Liver (tissue), 9 donors: Measurements from ENCODE around the gene NUP205. TPM values are rescaled to one million over a fixed set of nuclear protein-coding genes. Genes with fewer than 3 reads are reported as not detected.

ENCODE experiments used
- DNase-seq: peaks from one replicate; pipeline ENCODE4 v3.0.0-alpha.2; 2017; ENCODE audit warnings: low spot score
- H3K27ac ChIP-seq, 2 donors: one replicate each; pipeline ENCODE4 v1.7.0; 2013; ENCODE audit warnings: inconsistent platforms in 2 of 2, low read length in 2 of 2, control low read depth in 1 of 2, low read depth in 1 of 2, mild to moderate bottlenecking in 1 of 2
- H3K27me3 ChIP-seq, 4 donors: one replicate each; pipeline versions ENCODE4 v1.6.1 to v1.7.0; 2013; ENCODE audit warnings: low read length in 3 of 4, inconsistent platforms in 1 of 4, mild to moderate bottlenecking in 1 of 4, moderate library complexity in 1 of 4; ENCODE audit not compliant: control insufficient read depth in 4 of 4, insufficient read depth in 4 of 4
- H3K36me3 ChIP-seq, 4 donors: one replicate each; pipeline versions ENCODE4 v1.6.1 to v1.7.0; 2013; ENCODE audit warnings: low read length in 3 of 4, mild to moderate bottlenecking in 3 of 4, low read depth in 1 of 4, moderate library complexity in 1 of 4; ENCODE audit not compliant: control insufficient read depth in 4 of 4, insufficient read depth in 3 of 4
- H3K4me1 ChIP-seq, 4 donors: one replicate each; pipeline versions ENCODE4 v1.6.1 to v1.7.0; 2013; ENCODE audit warnings: low read length in 3 of 4, mild to moderate bottlenecking in 3 of 4, moderate library complexity in 1 of 4; ENCODE audit not compliant: control insufficient read depth in 4 of 4, insufficient read depth in 4 of 4
- H3K4me3 ChIP-seq, 3 donors: one replicate each; pipeline versions ENCODE4 v1.6.1 to v1.7.0; 2013; ENCODE audit warnings: low read length in 3 of 3, control low read depth in 1 of 3, low read depth in 1 of 3, mild to moderate bottlenecking in 1 of 3
- H3K9ac ChIP-seq, 2 donors: one replicate each; pipeline ENCODE4 v1.7.0; 2013; ENCODE audit warnings: low read length in 2 of 2, mild to moderate bottlenecking in 2 of 2, moderate library complexity in 2 of 2, control low read depth in 1 of 2, low read depth in 1 of 2
- H3K9me3 ChIP-seq, 4 donors: one replicate each; pipeline versions ENCODE4 v1.6.1 to v1.7.0; 2013; ENCODE audit warnings: low read length in 3 of 4; ENCODE audit not compliant: control insufficient read depth in 4 of 4
- ATF3 ChIP-seq: IDR thresholded peaks from 2 replicates; pipeline ENCODE4 v1.6.1; 2016; ENCODE audit warnings: antibody characterized with exemption
- CTCF ChIP-seq: fragments of 150-350 bp; IDR thresholded peaks from 2 replicates; pipeline ENCODE4 v1.5.1; 2017; ENCODE audit warnings: improper control_type of control experiment, low read depth, low read length; ENCODE audit not compliant: missing input control
- EGR1 ChIP-seq, 2 donors: IDR thresholded peaks; 2 replicates each; pipeline ENCODE4 v1.6.1; 2016 to 2018; ENCODE audit warnings: antibody characterized with exemption in 2 of 2, low read depth in 2 of 2
- FOXA2 ChIP-seq: IDR thresholded peaks from 2 replicates; pipeline ENCODE4 v1.6.1; 2016; ENCODE audit warnings: antibody characterized with exemption
- HNF4A ChIP-seq, 2 donors: conservative IDR thresholded peaks; 2 replicates each; pipeline ENCODE4 v1.6.1; 2016; ENCODE audit warnings: antibody characterized with exemption in 2 of 2, mild to moderate bottlenecking in 2 of 2
- NR2F2 ChIP-seq: IDR thresholded peaks from 2 replicates; pipeline ENCODE4 v1.6.1; 2016; ENCODE audit warnings: antibody characterized with exemption
- RAD21 ChIP-seq, 2 donors: IDR thresholded peaks; 2 replicates each; pipeline ENCODE4 v1.6.1; 2016; ENCODE audit warnings: antibody characterized with exemption in 2 of 2, mild to moderate bottlenecking in 2 of 2
- REST ChIP-seq: IDR thresholded peaks from 2 replicates; pipeline ENCODE4 v1.6.1; 2016; ENCODE audit warnings: antibody characterized with exemption, mild to moderate bottlenecking
- RXRA ChIP-seq, 2 donors: IDR thresholded peaks; 2 replicates each; pipeline ENCODE4 v1.6.1; 2017 to 2018; ENCODE audit warnings: antibody characterized with exemption in 2 of 2, mild to moderate bottlenecking in 1 of 2
- SP1 ChIP-seq: IDR thresholded peaks from 2 replicates; pipeline ENCODE4 v1.6.1; 2018; ENCODE audit warnings: antibody characterized with exemption, mild to moderate bottlenecking
- ZBTB33 ChIP-seq: IDR thresholded peaks from 2 replicates; pipeline ENCODE4 v1.6.1; 2016; ENCODE audit warnings: antibody characterized with exemption
- WGBS: extraction: QIAGEN DNeasy Blood & Tissue Kit; methylation state at CpG from one replicate; pipeline ENCODE4 v1.1.7; 2013; 5-methylcytosine and 5-hydroxymethylcytosine counted together
- polyA plus RNA-seq, 2 donors: library from polyadenylated mRNA; stranded (reverse) in 1 of 2; unstranded in 1 of 2; fragments of 200-250 nt in 1 of 2; fragments of >200 nt in 1 of 2; fragmentation: Nextera tagmentation in 1 of 2; extraction: Ambion mirVana in 1 of 2; gene quantifications; one replicate each; pipeline versions ENCODE4 v1.2.1 to v1.2.3, GENCODE V29; 2013 to 2015
- total RNA-seq, 2 donors: library from RNA; depleted of rRNA; stranded (reverse); fragments of >200 nt; gene quantifications; one replicate each; pipeline ENCODE4 v1.2.3, GENCODE V29; 2014
- donor health status: healthy.
- donor health status: healthy.
- donor health status: healthy.
- donor health status: healthy.
- donor health status: healthy.

The NUP205 gene
- total and polyA plus RNA-seq, 4 donors = 6.3 to 27.8 (median 12.0) TPM

GRCh38 chr7:135522509-135522908 is 35.2 kb upstream of the NUP205 start (continued):
- TF ChIP-seq ATF3 = no peak

GRCh38 chr7:135523146-135523545 is 34.6 kb upstream of the NUP205 start:
- Histone ChIP-seq H3K9ac (no peak overlapping the region), H3K27me3 (no peaks in the 10 kb centered on the region), H3K9me3 (no peaks in the 10 kb centered on the region), H3K4me1 (no peaks in the 10 kb centered on the region), H3K36me3 (no peaks in the 10 kb centered on the region), H3K4me3 (no peak overlapping the region), H3K27ac (no peak overlapping the region)
- DNase-seq = no peak
- WGBS = 94% methylated on average over 1 of the region's 1 CpG
- TF ChIP-seq CTCF (no peak), REST (no peak), SP1 (no peak), HNF4A (conservative IDR thresholded peaks at IDR 0.05) (no peak)

GRCh38 chr7:135525426-135525825 is 32.3 kb upstream of the NUP205 start:
- DNase-seq = no peak
- 95% methylated on average over 4 of the region's 4 CpGs for whole genome bisulfite sequencing
- Histone ChIP-seq H3K27me3 (no peaks in the 10 kb centered on the region), H3K9ac (no peak overlapping the region), H3K9me3 (no peaks in the 10 kb centered on the region), H3K4me1 (no peaks in the 10 kb centered on the region), H3K36me3 (no peaks in the 10 kb centered on the region), H3K27ac (no peak overlapping the region), H3K4me3 (no peak overlapping the region)
- TF ChIP-seq RXRA (IDR thresholded peaks at IDR 0.05) (no peak), FOXA2 (no peak), EGR1 (IDR thresholded peaks at IDR 0.05; ENCODE audit: low read depth in 2 of 2) (no peak)

- no peak overlapping the region for H3K27ac ChIP-seq
- WGBS = 89% methylated on average over 3 of the region's 3 CpGs
- H3K9me3 ChIP-seq = no peaks in the 10 kb centered on the region
- no peaks in the 10 kb centered on the region for H3K36me3 ChIP-seq
- no peaks in the 10 kb centered on the region for H3K27me3 ChIP-seq
- H3K9ac ChIP-seq = no peak overlapping the region
- DNase-seq = no peak
- no peak overlapping the region for H3K4me3 ChIP-seq
- H3K4me1 ChIP-seq = no peaks in the 10 kb centered on the region
- no peak for TF ChIP-seq HNF4A (conservative IDR thresholded peaks at IDR 0.05)
- no peak for TF ChIP-seq ZBTB33
- TF ChIP-seq NR2F2 = no peak
- no peak for TF ChIP-seq ATF3
- no peak for TF ChIP-seq CTCF
- TF ChIP-seq RAD21 (IDR thresholded peaks at IDR 0.05) = no peak
Observed at GRCh38 chr7:135527025-135527424, 30.7 kb upstream of the NUP205 start.
